ENCODE data around the gene NOTCH1.

NOTCH1 gene

DNA sequence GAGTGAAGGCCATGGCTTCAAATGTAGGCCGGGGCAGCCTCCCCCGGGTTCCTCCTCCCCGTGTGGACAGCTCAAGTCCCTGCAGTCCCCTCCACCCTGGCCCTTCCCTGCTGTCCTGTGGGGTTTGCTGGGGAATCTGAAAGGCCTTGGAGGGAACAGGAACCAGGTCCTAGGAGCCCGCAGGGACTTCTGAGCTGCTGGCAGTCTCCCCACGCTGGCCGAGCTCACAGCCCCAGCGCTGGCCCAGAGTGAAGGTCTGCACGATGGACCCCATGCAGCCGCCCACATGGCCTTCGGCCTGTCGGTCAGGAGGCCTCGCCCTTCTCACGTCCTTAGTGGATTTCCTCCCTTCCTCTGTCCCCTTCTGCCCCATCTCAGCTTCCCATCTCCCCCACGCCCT lies 25.7 kb upstream of the NOTCH1 start:
- POLR2A ChIA-PET: no interaction called here
- H3K36me3 ChIP-seq (ENCODE audit: control insufficient read depth in 2 of 2, insufficient read depth in 1 of 2, low read length in 2 of 2): no peaks in the 10 kb centered on the region
- H3K9me3 ChIP-seq (ENCODE audit: control insufficient read depth, insufficient read depth, low read depth, low read length): no peaks in the 10 kb centered on the region
- no peak overlapping the region for H3K4me3 ChIP-seq (ENCODE audit: low read depth, low read length)
- H3K4me1 ChIP-seq (ENCODE audit: control insufficient read depth, insufficient read depth, low read length): no peaks in the 10 kb centered on the region
- TF ChIP-seq ZNF76 (tag by site-specific recombination; IDR thresholded peaks at IDR 0.05; ENCODE audit: borderline replicate concordance, low read depth) (no peak), ZNF239 (tag by site-specific recombination; IDR thresholded peaks at IDR 0.05) (no peak)
- no peak overlapping the region for H3K27ac ChIP-seq (ENCODE audit: extremely low read depth, low read depth, low read length)
- CTCF ChIA-PET: interaction anchor here (0.6 to 1.4 kb wide), 4 partner anchors 54 to 170 kb away, joined by 3 to 5 read pairs (median 3); no protein-coding TSS in a partner anchor

DNA sequence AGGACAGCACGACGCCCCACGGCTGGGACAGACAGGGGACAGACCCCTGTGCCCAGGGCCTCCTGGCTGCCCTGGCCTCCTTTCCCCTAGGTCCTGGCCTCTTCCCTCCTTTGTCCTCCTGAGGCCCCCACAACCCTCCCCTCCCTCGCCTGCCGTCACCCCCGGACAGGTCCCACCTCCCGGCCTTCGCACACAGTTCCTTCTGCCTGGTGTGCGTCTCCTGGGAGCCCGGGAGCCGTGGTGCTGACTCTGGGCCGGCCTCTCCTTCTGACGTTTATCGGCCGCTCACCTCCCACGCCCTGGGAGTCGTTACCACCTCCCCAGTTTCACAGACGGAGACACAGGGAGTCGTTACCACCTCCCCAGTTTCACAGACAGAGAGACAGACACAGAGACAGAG lies 25.1 kb upstream of the NOTCH1 start:
- Histone ChIP-seq H3K9me3 (ENCODE audit: control insufficient read depth, insufficient read depth, low read depth, low read length) (no peaks in the 10 kb centered on the region), H3K27ac (ENCODE audit: extremely low read depth, low read depth, low read length) (no peak overlapping the region), H3K4me1 (ENCODE audit: control insufficient read depth, insufficient read depth, low read length) (no peaks in the 10 kb centered on the region), H3K36me3 (ENCODE audit: control insufficient read depth in 2 of 2, insufficient read depth in 1 of 2, low read length in 2 of 2) (no peaks in the 10 kb centered on the region), H3K4me3 (ENCODE audit: low read depth, low read length) (no peak overlapping the region)
- TF ChIP-seq REST (tag by site-specific recombination; IDR thresholded peaks at IDR 0.05): no peak
- no peak for TF ChIP-seq ZNF560 (tag by site-specific recombination; IDR thresholded peaks at IDR 0.05; ENCODE audit: borderline replicate concordance)
- 0 out of 2 replicates have a peak, but pooled peaks have one; percentile 26 for TF ChIP-seq EGR2 (tag by site-specific recombination; IDR thresholded peaks at IDR 0.05; ENCODE audit: low read depth)
- ChIA-PET CTCF (interaction anchor here (0.6 to 1.4 kb wide), 4 partner anchors 9 to 169 kb away, joined by 3 to 5 read pairs (median 3); no protein-coding TSS in a partner anchor), POLR2A (no interaction called here)

DNA sequence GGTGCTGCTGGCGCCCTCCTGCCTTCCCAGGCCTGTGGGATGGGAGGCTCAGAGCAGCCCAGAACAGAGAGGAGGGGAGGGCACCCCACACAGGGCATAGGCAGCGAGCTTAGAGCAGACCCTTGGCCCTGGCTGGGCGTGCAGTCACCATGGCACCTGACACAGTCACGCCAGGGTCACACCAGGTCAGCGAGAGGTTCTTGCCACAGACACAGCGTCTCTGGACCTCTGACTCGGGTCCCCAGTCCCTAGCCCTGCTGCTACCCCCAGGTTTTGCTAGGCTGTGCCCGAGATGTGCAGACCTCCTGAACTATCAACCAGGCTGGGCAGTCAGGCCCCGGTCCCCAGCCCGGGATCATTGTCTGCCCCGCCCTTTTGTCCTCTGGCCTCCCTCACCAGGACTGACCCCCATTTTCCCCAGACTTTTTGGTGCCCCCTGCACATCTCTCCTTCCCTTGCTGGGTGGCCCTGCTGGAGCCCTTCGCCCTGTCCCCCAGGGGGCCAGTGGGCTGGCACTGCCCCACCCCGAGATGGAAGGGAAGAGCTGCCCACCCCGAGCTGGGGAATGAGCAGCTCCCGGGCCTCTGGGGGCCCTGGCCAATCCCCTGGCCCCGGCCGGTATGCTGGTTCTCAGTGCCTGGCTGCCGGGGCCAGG lies 24.5 kb upstream of the NOTCH1 start:
- no peaks in the 10 kb centered on the region for H3K4me1 ChIP-seq (ENCODE audit: control insufficient read depth, insufficient read depth, low read length)
- POLR2A ChIA-PET: no interaction called here
- CTCF ChIA-PET: interaction anchor here (0.6 to 1.4 kb wide), 4 partner anchors 8 to 169 kb away, joined by 3 to 5 read pairs (median 3); no protein-coding TSS in a partner anchor

DNA sequence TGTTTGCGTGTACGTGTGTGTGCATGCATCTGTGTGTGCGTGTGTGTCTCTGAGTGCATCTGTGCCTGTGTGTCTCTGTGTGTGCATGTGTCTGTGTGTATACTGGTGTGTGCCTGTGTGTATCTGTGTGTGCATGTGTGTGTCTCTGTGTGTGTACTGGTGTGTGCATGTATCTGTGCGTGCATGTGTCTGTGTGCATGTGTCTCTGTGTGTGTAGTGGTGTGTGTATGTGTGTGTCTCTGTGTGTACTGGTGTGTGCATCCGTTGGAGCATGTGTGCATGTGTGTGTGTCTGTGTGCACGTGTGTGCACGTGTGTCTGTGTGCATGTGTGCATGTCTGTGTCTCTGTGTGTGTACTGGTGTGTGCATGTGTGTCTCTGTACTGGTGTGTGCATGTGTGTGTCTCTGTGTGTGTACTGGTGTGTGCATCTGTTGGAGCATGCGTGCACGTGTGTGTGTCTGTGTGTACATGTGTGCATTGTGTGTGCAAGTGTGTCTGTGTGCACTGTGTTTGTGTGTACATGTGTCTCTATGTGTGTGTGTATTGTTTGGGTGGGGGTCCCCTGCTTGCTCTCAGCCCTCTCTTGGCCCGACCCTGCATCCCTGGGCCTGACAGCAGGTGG lies 23.8 kb upstream of the NOTCH1 start:
- H3K4me1 ChIP-seq (ENCODE audit: control insufficient read depth, insufficient read depth, low read length): no peaks in the 10 kb centered on the region
- CTCF ChIA-PET: no interaction called here
- no peaks in the 10 kb centered on the region for H3K9me3 ChIP-seq (ENCODE audit: control insufficient read depth, insufficient read depth, low read depth, low read length)
- no peak overlapping the region for H3K4me3 ChIP-seq (ENCODE audit: low read depth, low read length)
- H3K27ac ChIP-seq (ENCODE audit: extremely low read depth, low read depth, low read length): no peak overlapping the region
- no peaks in the 10 kb centered on the region for H3K36me3 ChIP-seq (ENCODE audit: control insufficient read depth in 2 of 2, insufficient read depth in 1 of 2, low read length in 2 of 2)
- POLR2A ChIA-PET: no interaction called here
- TF ChIP-seq ZNF785 (tag by site-specific recombination; IDR thresholded peaks at IDR 0.05) (0 out of 2 replicates have a peak, but pooled peaks have one; percentile 13), ZNF843 (tag by site-specific recombination; IDR thresholded peaks at IDR 0.05) (no peak), ZNF621 (tag by site-specific recombination; IDR thresholded peaks at IDR 0.05) (peak; percentile 75; the same call in 1 of the 2 replicates), PRDM1 (tag by site-specific recombination; IDR thresholded peaks at IDR 0.05) (no peak), ZNF223 (tag by site-specific recombination; IDR thresholded peaks at IDR 0.05) (no peak), ZNF133 (tag by site-specific recombination; IDR thresholded peaks at IDR 0.05) (no peak), ZBTB26 (tag by site-specific recombination; optimal IDR thresholded peaks at IDR 0.05) (peak; percentile 14), ZNF521 (tag by site-specific recombination; IDR thresholded peaks at IDR 0.05) (no peak), ZNF561 (tag by site-specific recombination; IDR thresholded peaks at IDR 0.05; ENCODE audit: borderline replicate concordance) (no peak), ZNF157 (tag by site-specific recombination; IDR thresholded peaks at IDR 0.05) (peak; percentile 19; the same call in 1 of the 2 replicates), ZNF747 (tag by site-specific recombination; IDR thresholded peaks at IDR 0.05) (0 out of 2 replicates have a peak, but pooled peaks have one; percentile 20)
- TF ChIP-seq, protein P1, sequence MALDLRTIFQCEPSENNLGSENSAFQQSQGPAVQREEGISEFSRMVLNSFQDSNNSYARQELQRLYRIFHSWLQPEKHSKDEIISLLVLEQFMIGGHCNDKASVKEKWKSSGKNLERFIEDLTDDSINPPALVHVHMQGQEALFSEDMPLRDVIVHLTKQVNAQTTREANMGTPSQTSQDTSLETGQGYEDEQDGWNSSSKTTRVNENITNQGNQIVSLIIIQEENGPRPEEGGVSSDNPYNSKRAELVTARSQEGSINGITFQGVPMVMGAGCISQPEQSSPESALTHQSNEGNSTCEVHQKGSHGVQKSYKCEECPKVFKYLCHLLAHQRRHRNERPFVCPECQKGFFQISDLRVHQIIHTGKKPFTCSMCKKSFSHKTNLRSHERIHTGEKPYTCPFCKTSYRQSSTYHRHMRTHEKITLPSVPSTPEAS (tag by site-specific recombination; IDR thresholded peaks at IDR 0.05): peak; percentile 99

More for the DNA sequence above, 24.5 kb upstream of the NOTCH1 start:
- Histone ChIP-seq H3K36me3 (ENCODE audit: control insufficient read depth in 2 of 2, insufficient read depth in 1 of 2, low read length in 2 of 2) (no peaks in the 10 kb centered on the region), H3K9me3 (ENCODE audit: control insufficient read depth, insufficient read depth, low read depth, low read length) (no peaks in the 10 kb centered on the region), H3K27ac (ENCODE audit: extremely low read depth, low read depth, low read length) (no peak overlapping the region), H3K4me3 (ENCODE audit: low read depth, low read length) (no peak overlapping the region)
- TF ChIP-seq SP2 (tag by site-specific recombination; IDR thresholded peaks at IDR 0.05) (peak; percentile 58), ZNF624 (tag by site-specific recombination; IDR thresholded peaks at IDR 0.05) (no peak), GLIS2 (tag by site-specific recombination; IDR thresholded peaks at IDR 0.05) (peak; percentile 27; the same call in 1 of the 2 replicates), GLIS1 (tag by site-specific recombination; IDR thresholded peaks at IDR 0.05) (peak; percentile 27; the same call in 1 of the 2 replicates), ZNF19 (tag by site-specific recombination; IDR thresholded peaks at IDR 0.05; ENCODE audit: low read depth) (no peak)
